Measurements from ENCODE around the gene NIFK.

DNA sequence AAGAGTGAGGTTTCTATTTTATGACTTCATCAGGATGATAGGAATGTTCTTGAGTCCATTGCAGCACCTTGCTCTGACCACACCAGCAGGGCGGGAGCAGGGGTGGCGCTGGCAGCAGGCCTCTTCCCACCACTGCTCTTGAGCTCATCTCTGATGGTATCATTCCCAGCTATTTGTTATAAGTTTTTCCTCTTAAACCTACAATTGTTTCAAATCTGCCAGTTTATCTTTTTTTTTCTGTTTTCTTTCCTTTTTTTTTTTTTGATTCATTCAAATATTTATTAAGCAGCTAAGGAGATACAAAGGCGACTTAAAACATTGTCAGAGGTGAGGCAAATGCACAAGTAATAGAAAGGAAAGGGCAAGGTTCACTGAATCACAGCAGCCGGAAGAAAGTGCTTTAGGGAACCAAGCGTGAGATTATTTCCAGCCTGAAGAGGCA is 28.7 kb downstream of the NIFK start:
- TF ChIP-seq, protein P1, sequence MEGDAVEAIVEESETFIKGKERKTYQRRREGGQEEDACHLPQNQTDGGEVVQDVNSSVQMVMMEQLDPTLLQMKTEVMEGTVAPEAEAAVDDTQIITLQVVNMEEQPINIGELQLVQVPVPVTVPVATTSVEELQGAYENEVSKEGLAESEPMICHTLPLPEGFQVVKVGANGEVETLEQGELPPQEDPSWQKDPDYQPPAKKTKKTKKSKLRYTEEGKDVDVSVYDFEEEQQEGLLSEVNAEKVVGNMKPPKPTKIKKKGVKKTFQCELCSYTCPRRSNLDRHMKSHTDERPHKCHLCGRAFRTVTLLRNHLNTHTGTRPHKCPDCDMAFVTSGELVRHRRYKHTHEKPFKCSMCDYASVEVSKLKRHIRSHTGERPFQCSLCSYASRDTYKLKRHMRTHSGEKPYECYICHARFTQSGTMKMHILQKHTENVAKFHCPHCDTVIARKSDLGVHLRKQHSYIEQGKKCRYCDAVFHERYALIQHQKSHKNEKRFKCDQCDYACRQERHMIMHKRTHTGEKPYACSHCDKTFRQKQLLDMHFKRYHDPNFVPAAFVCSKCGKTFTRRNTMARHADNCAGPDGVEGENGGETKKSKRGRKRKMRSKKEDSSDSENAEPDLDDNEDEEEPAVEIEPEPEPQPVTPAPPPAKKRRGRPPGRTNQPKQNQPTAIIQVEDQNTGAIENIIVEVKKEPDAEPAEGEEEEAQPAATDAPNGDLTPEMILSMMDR (IDR thresholded peaks at IDR 0.05): no peak
- TF ChIP-seq POLR2AphosphoS5 (IDR thresholded peaks at IDR 0.05) (no peak), POLR2A (IDR thresholded peaks at IDR 0.05) (no peak)

Data from transverse colon (tissue), 4 donors.